HepG2 (cell line): ENCODE data around the gene LYZL6. TPM values are rescaled to one million over a fixed set of nuclear protein-coding genes. Genes with fewer than 3 reads are reported as not detected.

ENCODE experiments used
- ATAC-seq: fragments of 200-7000 bp; cut with Tn5 transposase; 3 replicates; pipeline ENCODE4 v1.9.1; 2020; ENCODE audit warnings: mild to moderate bottlenecking, moderate library complexity
- BruUV-seq: library from RNA; stranded (reverse); fragments of 400-500 nt; replicated peaks from 2 replicates; lab custom pipeline; 2021; lab: Mats Ljungman, UMichigan
- CTCF ChIA-PET: fragments of 300-600 bp; formaldehyde crosslinking; extraction: SDS; loops from one replicate; lab custom pipeline; 2021; ENCODE audit warnings: low total read pairs, inconsistent platforms, low intra/inter-chr PET ratio; lab: Yijun Ruan, JAX
- POLR2A ChIA-PET: fragments of 350-600 bp; sonication (Branson Sonifier 250); formaldehyde crosslinking; loops from one replicate; lab custom pipeline; 2020; ENCODE audit warnings: antibody characterized with exemption, inconsistent platforms; lab: Yijun Ruan, JAX
- DNase-seq: peaks from one replicate; pipeline ENCODE4 v3.0.0-alpha.2; 2015; ENCODE audit warnings: low spot score
- FAIRE-seq: peaks from 3 replicates; lab custom pipeline; 2011; peaks lifted over from hg19 to GRCh38; lab: Jason Lieb, UNC
- H2AFZ ChIP-seq: one replicate; pipeline ENCODE4 v1.6.1; 2011; ENCODE audit warnings: low read length, inconsistent platforms
- H3K27ac ChIP-seq: fragments of 300-600 bp; 3 replicates; pipeline ENCODE4 v1.8.0; 2011; ENCODE audit warnings: mixed run types, mild to moderate bottlenecking, mixed read lengths, low read length, inconsistent platforms; ENCODE audit not compliant: insufficient read depth; ENCODE audit errors: extremely low read length
- H3K27me3 ChIP-seq, 2 experiments: fragments of 200-600 bp in 1 of 2; 2 replicates in 1 of 2; 3 replicates in 1 of 2; pipeline versions ENCODE4 v1.6.0 to v1.8.0; 2011; ENCODE audit warnings: low read length in 2 of 2, mild to moderate bottlenecking in 2 of 2, moderate library complexity in 2 of 2, inconsistent platforms in 1 of 2; ENCODE audit not compliant: insufficient read depth in 2 of 2, control insufficient read depth in 1 of 2
- H3K36me3 ChIP-seq, 2 experiments: fragments of 200-600 bp in 1 of 2; replicated peaks in 1 of 2; 2 replicates in 1 of 2; 3 replicates in 1 of 2; pipeline versions ENCODE4 v1.5.1 to v1.8.0; 2011; ENCODE audit warnings: low read length in 2 of 2, inconsistent platforms in 1 of 2; ENCODE audit not compliant: insufficient read depth in 2 of 2, control insufficient read depth in 1 of 2
- H3K4me1 ChIP-seq: 2 replicates; pipeline ENCODE4 v1.5.1; 2012; ENCODE audit warnings: low read length, inconsistent platforms; ENCODE audit not compliant: insufficient read depth
- H3K4me2 ChIP-seq: 2 replicates; pipeline ENCODE4 v1.6.0; 2011; ENCODE audit warnings: low read depth, low read length, inconsistent platforms
- H3K4me3 ChIP-seq, 3 experiments: fragments of 200-600 bp in 1 of 3; sonication (generic), shearing (Covaris generic) in 1 of 3; replicated peaks in 1 of 3; 2 replicates each; pipeline ENCODE4 v1.5.1; 2011 to 2016; ENCODE audit warnings: low read length in 3 of 3, inconsistent platforms in 2 of 3, low read depth in 2 of 3, mild to moderate bottlenecking in 2 of 3, control low read depth in 1 of 3, mixed read lengths in 1 of 3; ENCODE audit not compliant: insufficient read depth in 1 of 3
- H3K79me2 ChIP-seq: one replicate; pipeline ENCODE4 v1.6.1; 2011; ENCODE audit warnings: low read length, inconsistent platforms; ENCODE audit not compliant: insufficient read depth
- H3K9ac ChIP-seq: 2 replicates; pipeline ENCODE4 v1.6.0; 2011; ENCODE audit warnings: mild to moderate bottlenecking, low read depth, low read length, inconsistent platforms; ENCODE audit not compliant: insufficient read depth
- H3K9me3 ChIP-seq: 2 replicates; pipeline ENCODE4 v1.5.1; 2012; ENCODE audit warnings: mild to moderate bottlenecking, low read length
- H4K20me1 ChIP-seq: 2 replicates; pipeline ENCODE4 v1.6.0; 2011; ENCODE audit warnings: inconsistent platforms, mild to moderate bottlenecking, low read length, moderate library complexity; ENCODE audit not compliant: insufficient read depth
- ARNT2 ChIP-seq: sonication (generic); formaldehyde crosslinking; IDR thresholded peaks from 2 replicates; pipeline ENCODE4 v1.8.0; 2022; ENCODE audit warnings: mild to moderate bottlenecking, low read depth, missing genetic modification reagents, moderate library complexity
- HMG20B ChIP-seq: conservative IDR thresholded peaks from 2 replicates; pipeline ENCODE4 v1.6.1; 2016; ENCODE audit warnings: missing genetic modification reagents, missing compliant biosample characterization
- POLR2A ChIP-seq, 2 experiments: IDR thresholded peaks; 2 replicates each; pipeline ENCODE4 v1.6.1; 2011; ENCODE audit warnings: low read depth in 2 of 2, low read length in 2 of 2, mild to moderate bottlenecking in 1 of 2, moderate library complexity in 1 of 2; ENCODE audit not compliant: insufficient read depth in 1 of 2
- SIX4 ChIP-seq: sonication (generic); formaldehyde crosslinking; IDR thresholded peaks from 2 replicates; pipeline ENCODE4 v1.4.0; 2020; ENCODE audit warnings: missing genetic modification reagents
- TFDP1 ChIP-seq: IDR thresholded peaks from 2 replicates; pipeline ENCODE4 v1.6.1; 2016; ENCODE audit warnings: missing compliant biosample characterization, missing genetic modification reagents, borderline replicate concordance
- THAP7 ChIP-seq: sonication (generic); formaldehyde crosslinking; IDR thresholded peaks from 2 replicates; pipeline ENCODE4 v1.8.1; 2023; ENCODE audit warnings: mild to moderate bottlenecking, missing genetic modification reagents
- ZBTB3 ChIP-seq: sonication (generic); formaldehyde crosslinking; IDR thresholded peaks from 2 replicates; pipeline ENCODE4 v1.4.0; 2020; ENCODE audit warnings: low read depth, mild to moderate bottlenecking, moderate library complexity, missing genetic modification reagents, borderline replicate concordance
- ZGPAT ChIP-seq: IDR thresholded peaks from 2 replicates; pipeline ENCODE4 v1.6.1; 2016; ENCODE audit warnings: mild to moderate bottlenecking
- ZNF3 ChIP-seq: IDR thresholded peaks from 2 replicates; pipeline ENCODE4 v1.7.0; 2017; ENCODE audit warnings: inconsistent platforms
- ZNF446 ChIP-seq: sonication (generic); formaldehyde crosslinking; IDR thresholded peaks from 2 replicates; pipeline ENCODE4 v1.5.0; 2020; ENCODE audit warnings: mild to moderate bottlenecking, missing genetic modification reagents
- ZNF781 ChIP-seq: sonication (generic); formaldehyde crosslinking; IDR thresholded peaks from 2 replicates; pipeline ENCODE4 v1.5.1; 2020; ENCODE audit warnings: borderline replicate concordance, mild to moderate bottlenecking, missing genetic modification reagents; ENCODE audit errors: not compliant biosample characterization
- ZNF784 ChIP-seq: sonication (generic); formaldehyde crosslinking; IDR thresholded peaks from 2 replicates; pipeline ENCODE4 v1.5.1; 2020; ENCODE audit warnings: missing genetic modification reagents, mild to moderate bottlenecking, borderline replicate concordance
- WGBS: methylation state at CpG from one replicate; pipeline ENCODE4 v1.1.6; 2017; ENCODE audit warnings: low lambda C conversion rate; 5-methylcytosine and 5-hydroxymethylcytosine counted together
- in situ Hi-C: cut with HindIII; loops from 2 replicates; pipeline ENCODE4 v1.10.0; 2017; ENCODE audit warnings: low pct_unique_long_range_greater_than_20kb; ENCODE audit not compliant: extremely low pct_ligation_motif_present
- intact Hi-C: fragments of 100-400 bp; cut with micrococcal nuclease; formaldehyde crosslinking; loops from one replicate; pipeline ENCODE4 v1.10.0; 2022; ENCODE audit not compliant: unreplicated experiment
- polyA plus RNA-seq, 8 experiments: library from polyadenylated mRNA; depleted of rRNA in 3 of 8; stranded (reverse) in 7 of 8; unstranded in 1 of 8; fragments of >200 nt; fragmentation: Illumina TruSeq in 4 of 8; extraction: Trizol in 4 of 8; gene quantifications; 2 replicates each; pipeline versions ENCODE4 v1.2.1 to v1.2.3, GENCODE V29; 2011 to 2016; ENCODE audit warnings: low read depth in 4 of 8, missing spikeins in 1 of 8, mixed read lengths in 1 of 8; ENCODE audit not compliant: insufficient read depth in 1 of 8
- total RNA-seq, 5 experiments: library from RNA; depleted of rRNA; stranded (reverse); fragments of >200 nt; fragmentation: Illumina TruSeq; extraction: Trizol; gene quantifications; 2 replicates each; pipeline ENCODE4 v1.2.3, GENCODE V29; 2016; ENCODE audit warnings: low read depth in 1 of 5

LYZL6 gene
- total and polyA plus RNA-seq, 2 of the 13 experiments (the other 11 are each of a cell fraction or from before 2014, with no cell fraction given) = not detected

- H3K27me3 ChIP-seq = no peaks in the 10 kb centered on the region; a peak in 1 of 5 replicates
- H3K4me2 ChIP-seq = no peak overlapping the region
- no peaks in the 10 kb centered on the region for H3K4me1 ChIP-seq
- ATAC-seq (no peak), FAIRE-seq (no peak), DNase-seq (no peak)
- H3K27ac ChIP-seq = no peak overlapping the region
- H3K36me3 ChIP-seq = no peaks in the 10 kb centered on the region
- no peak overlapping the region for H2AFZ ChIP-seq
- H4K20me1 ChIP-seq = no peaks in the 10 kb centered on the region
- in situ Hi-C loops (no loop called here), intact Hi-C loops (no loop called here)
- no TSS peak for BruUV-seq
- TF ChIP-seq ZGPAT (CRISPR knock-in tag) (no peak), ZNF3 (CRISPR knock-in tag) (no peak), ARNT2 (CRISPR knock-in tag) (no peak), POLR2A (IDR thresholded peaks at IDR 0.05; ENCODE audit: insufficient read depth in 1 of 2, low read depth in 2 of 2, low read length in 2 of 2) (no peak), ZNF446 (no peak)
- H3K9ac ChIP-seq = no peak overlapping the region
- 76% methylated on average over 9 of the region's 9 CpGs for WGBS
- CTCF ChIA-PET = no interaction called here
- no peaks in the 10 kb centered on the region for H3K79me2 ChIP-seq
- no peaks in the 10 kb centered on the region for H3K9me3 ChIP-seq
- POLR2A ChIA-PET = no interaction called here
- H3K4me3 ChIP-seq = no peak overlapping the region
These were observed 41.8 kb downstream of the LYZL6 start for GRCh38 chr17:35901631-35902175.

GRCh38 chr17:35900708-35901480 is 42.6 kb downstream of the LYZL6 start:
- no peaks in the 10 kb centered on the region for H3K36me3 ChIP-seq
- intact Hi-C loops (no loop called here), in situ Hi-C loops (no loop called here)
- 17% methylated on average over 11 of the region's 11 CpGs for WGBS
- H3K4me3 ChIP-seq = no peak overlapping the region
- H3K27ac ChIP-seq = no peak overlapping the region
- no peaks in the 10 kb centered on the region for H3K4me1 ChIP-seq
- CTCF ChIA-PET = no interaction called here
- no peak overlapping the region for H2AFZ ChIP-seq
- no peaks in the 10 kb centered on the region for H4K20me1 ChIP-seq
- POLR2A ChIA-PET = no interaction called here
- ATAC-seq (no peak), FAIRE-seq (no peak), DNase-seq (no peak)
- no peaks in the 10 kb centered on the region for H3K9me3 ChIP-seq
- no peak overlapping the region for H3K9ac ChIP-seq
- no TSS peak for BruUV-seq
- no peaks in the 10 kb centered on the region for H3K79me2 ChIP-seq
- H3K27me3 ChIP-seq = no peaks in the 10 kb centered on the region; a peak in 1 of 5 replicates
- no peak overlapping the region for H3K4me2 ChIP-seq
- TF ChIP-seq ZBTB3 (CRISPR knock-in tag) = no peak
- no peak for TF ChIP-seq THAP7
- no peak for TF ChIP-seq SIX4
- TF ChIP-seq ZNF784 (CRISPR knock-in tag) = no peak
- no peak for TF ChIP-seq HMG20B (CRISPR knock-in tag)
- TF ChIP-seq ZNF781 (CRISPR knock-in tag) = no peak
- no peak for TF ChIP-seq TFDP1 (CRISPR knock-in tag)
